ENCODE results near the gene ID2. TPM values are rescaled to one million over a fixed set of nuclear protein-coding genes. Genes with fewer than 3 reads are reported as not detected.

Gene ID2
- total and polyA plus RNA-seq, 2 of the 13 experiments (the other 11 are each of a cell fraction or from before 2014, with no cell fraction given), result 214 to 719 TPM

DNA sequence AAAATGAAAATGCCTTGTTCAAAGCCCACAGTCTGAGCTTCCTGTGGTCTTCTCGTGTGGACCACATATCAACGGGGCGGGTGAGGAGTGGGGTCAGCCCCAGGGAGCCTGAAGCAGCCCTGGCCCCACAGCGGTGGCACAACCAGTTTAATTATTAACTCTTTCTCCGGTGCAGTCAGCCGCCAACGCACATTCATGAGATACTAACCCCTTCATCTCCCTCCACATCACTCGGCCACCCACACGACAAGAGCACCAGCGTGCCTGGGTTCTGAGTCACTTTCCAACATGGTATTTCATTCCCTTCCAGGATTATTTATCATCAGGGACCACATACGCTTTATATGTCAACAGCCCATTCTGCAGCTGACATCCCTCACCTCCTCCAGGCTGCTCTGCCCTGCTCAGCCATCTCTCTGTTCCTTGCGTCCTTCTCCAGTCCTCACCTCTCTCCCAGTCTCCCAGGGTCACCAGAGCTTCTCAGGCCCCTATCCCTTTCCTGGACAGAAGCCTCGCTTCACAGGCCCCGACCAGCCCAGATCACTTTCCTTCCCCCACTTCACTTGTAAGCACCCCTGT lies 48.0 kb upstream of the ID2 start (continued):
- TF ChIP-seq, protein P1, sequence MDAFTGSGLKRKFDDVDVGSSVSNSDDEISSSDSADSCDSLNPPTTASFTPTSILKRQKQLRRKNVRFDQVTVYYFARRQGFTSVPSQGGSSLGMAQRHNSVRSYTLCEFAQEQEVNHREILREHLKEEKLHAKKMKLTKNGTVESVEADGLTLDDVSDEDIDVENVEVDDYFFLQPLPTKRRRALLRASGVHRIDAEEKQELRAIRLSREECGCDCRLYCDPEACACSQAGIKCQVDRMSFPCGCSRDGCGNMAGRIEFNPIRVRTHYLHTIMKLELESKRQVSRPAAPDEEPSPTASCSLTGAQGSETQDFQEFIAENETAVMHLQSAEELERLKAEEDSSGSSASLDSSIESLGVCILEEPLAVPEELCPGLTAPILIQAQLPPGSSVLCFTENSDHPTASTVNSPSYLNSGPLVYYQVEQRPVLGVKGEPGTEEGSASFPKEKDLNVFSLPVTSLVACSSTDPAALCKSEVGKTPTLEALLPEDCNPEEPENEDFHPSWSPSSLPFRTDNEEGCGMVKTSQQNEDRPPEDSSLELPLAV (CRISPR knock-in tag; conservative IDR thresholded peaks at IDR 0.05; ENCODE audit: low read depth), result no peak
- TF ChIP-seq CENPX (CRISPR knock-in tag; IDR thresholded peaks at IDR 0.05) (no peak), TOPORS (CRISPR knock-in tag; IDR thresholded peaks at IDR 0.05) (peak; percentile 62; the same call in 1 of the 2 replicates), MXI1 (IDR thresholded peaks at IDR 0.05; ENCODE audit: borderline replicate concordance, low read depth, low read length) (peak; percentile 68; the same call in 1 of the 3 replicates), ZNF768 (CRISPR knock-in tag; IDR thresholded peaks at IDR 0.05) (no peak), WIZ (CRISPR knock-in tag; IDR thresholded peaks at IDR 0.05) (no peak), ZNF788 (CRISPR knock-in tag; IDR thresholded peaks at IDR 0.05; ENCODE audit: borderline replicate concordance) (peak; percentile 73; the same call in 1 of the 2 replicates), ZNF556 (CRISPR knock-in tag; IDR thresholded peaks at IDR 0.05; ENCODE audit: borderline replicate concordance) (peak; percentile 95), ZNF256 (CRISPR knock-in tag; conservative IDR thresholded peaks at IDR 0.05) (no peak), MEIS2 (CRISPR knock-in tag; IDR thresholded peaks at IDR 0.05) (peak; percentile 89), SNAPC2 (CRISPR knock-in tag; IDR thresholded peaks at IDR 0.05) (0 out of 2 replicates have a peak, but pooled peaks have one; percentile 77), GPN1 (CRISPR knock-in tag; IDR thresholded peaks at IDR 0.05; ENCODE audit: borderline replicate concordance) (no peak), REL (CRISPR knock-in tag; conservative IDR thresholded peaks at IDR 0.05) (no peak), KLF12 (CRISPR knock-in tag; IDR thresholded peaks at IDR 0.05; ENCODE audit: borderline replicate concordance) (no peak), PAWR (CRISPR knock-in tag; IDR thresholded peaks at IDR 0.05; ENCODE audit: borderline replicate concordance) (no peak), SP2 (CRISPR knock-in tag; IDR thresholded peaks at IDR 0.05) (no peak), NRL (CRISPR knock-in tag; IDR thresholded peaks at IDR 0.05; ENCODE audit: borderline replicate concordance) (no peak; the same call in 1 of the 2 replicates), KDM1A (CRISPR knock-in tag; IDR thresholded peaks at IDR 0.05) (no peak), ZNF501 (CRISPR knock-in tag; IDR thresholded peaks at IDR 0.05) (peak; percentile 78; the same call in 1 of the 2 replicates), ARNT2 (CRISPR knock-in tag; IDR thresholded peaks at IDR 0.05; ENCODE audit: low read depth) (peak; percentile 62; the same call in 1 of the 2 replicates), TMF1 (CRISPR knock-in tag; IDR thresholded peaks at IDR 0.05; ENCODE audit: low read depth) (peak; percentile 38; the same call in 1 of the 2 replicates)
- TF ChIP-seq, protein P2, sequence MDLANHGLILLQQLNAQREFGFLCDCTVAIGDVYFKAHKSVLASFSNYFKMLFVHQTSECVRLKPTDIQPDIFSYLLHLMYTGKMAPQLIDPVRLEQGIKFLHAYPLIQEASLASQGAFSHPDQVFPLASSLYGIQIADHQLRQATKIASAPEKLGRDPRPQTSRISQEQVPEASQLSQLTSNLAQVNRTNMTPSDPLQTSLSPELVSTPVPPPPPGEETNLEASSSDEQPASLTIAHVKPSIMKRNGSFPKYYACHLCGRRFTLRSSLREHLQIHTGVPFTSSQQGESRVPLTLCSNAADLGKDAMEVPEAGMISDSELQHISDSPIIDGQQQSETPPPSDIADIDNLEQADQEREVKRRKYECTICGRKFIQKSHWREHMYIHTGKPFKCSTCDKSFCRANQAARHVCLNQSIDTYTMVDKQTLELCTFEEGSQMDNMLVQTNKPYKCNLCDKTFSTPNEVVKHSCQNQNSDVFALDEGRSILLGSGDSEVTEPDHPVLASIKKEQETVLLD (CRISPR knock-in tag; IDR thresholded peaks at IDR 0.05; ENCODE audit: low read depth), result no peak
- TF ChIP-seq, protein P3, sequence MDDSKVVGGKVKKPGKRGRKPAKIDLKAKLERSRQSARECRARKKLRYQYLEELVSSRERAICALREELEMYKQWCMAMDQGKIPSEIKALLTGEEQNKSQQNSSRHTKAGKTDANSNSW (CRISPR knock-in tag; IDR thresholded peaks at IDR 0.05; ENCODE audit: borderline replicate concordance), result no peak
- TF ChIP-seq, protein P4, sequence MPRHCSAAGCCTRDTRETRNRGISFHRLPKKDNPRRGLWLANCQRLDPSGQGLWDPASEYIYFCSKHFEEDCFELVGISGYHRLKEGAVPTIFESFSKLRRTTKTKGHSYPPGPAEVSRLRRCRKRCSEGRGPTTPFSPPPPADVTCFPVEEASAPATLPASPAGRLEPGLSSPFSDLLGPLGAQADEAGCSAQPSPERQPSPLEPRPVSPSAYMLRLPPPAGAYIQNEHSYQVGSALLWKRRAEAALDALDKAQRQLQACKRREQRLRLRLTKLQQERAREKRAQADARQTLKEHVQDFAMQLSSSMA (CRISPR knock-in tag; IDR thresholded peaks at IDR 0.05), result no peak
- TF ChIP-seq, protein P5, sequence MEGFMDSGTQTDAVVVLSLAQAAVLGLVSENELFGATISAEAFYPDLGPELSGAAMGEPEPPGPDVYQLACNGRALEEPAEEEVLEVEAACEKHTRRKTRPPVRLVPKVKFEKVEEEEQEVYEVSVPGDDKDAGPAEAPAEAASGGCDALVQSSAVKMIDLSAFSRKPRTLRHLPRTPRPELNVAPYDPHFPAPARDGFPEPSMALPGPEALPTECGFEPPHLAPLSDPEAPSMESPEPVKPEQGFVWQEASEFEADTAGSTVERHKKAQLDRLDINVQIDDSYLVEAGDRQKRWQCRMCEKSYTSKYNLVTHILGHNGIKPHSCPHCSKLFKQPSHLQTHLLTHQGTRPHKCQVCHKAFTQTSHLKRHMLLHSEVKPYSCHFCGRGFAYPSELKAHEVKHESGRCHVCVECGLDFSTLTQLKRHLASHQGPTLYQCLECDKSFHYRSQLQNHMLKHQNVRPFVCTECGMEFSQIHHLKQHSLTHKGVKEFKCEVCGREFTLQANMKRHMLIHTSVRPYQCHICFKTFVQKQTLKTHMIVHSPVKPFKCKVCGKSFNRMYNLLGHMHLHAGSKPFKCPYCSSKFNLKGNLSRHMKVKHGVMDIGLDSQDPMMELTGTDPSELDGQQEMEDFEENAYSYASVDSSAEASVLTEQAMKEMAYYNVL (CRISPR knock-in tag; IDR thresholded peaks at IDR 0.05; ENCODE audit: borderline replicate concordance), result no peak

Data from HepG2 (cell line).